H54 (cell line): ENCODE measurements around the gene ATP2B3.

Experiments used
- DNase-seq: peaks from one replicate; pipeline ENCODE4 v3.0.0; 2011; ENCODE audit warnings: low spot score, mixed read lengths; ENCODE audit not compliant: insufficient read length
- FAIRE-seq: peaks from 3 replicates; lab custom pipeline; 2011; peaks lifted over from hg19 to GRCh38; lab: Jason Lieb, UNC
- POLR2A ChIP-seq: IDR thresholded peaks from 2 replicates; pipeline ENCODE4 v1.6.1; 2011; ENCODE audit warnings: low read depth, mild to moderate bottlenecking, low read length

The ATP2B3 gene

GRCh38 chrX:153477901-153478300, 39.5 kb upstream of the ATP2B3 start:
- DNase-seq (no peak), FAIRE-seq (no peak)
- no peak for TF ChIP-seq POLR2A

- no peak for FAIRE-seq
Measured at GRCh38 chrX:153478746-153479145, 38.7 kb upstream of the ATP2B3 start.

GRCh38 chrX:153481043-153481442, 36.4 kb upstream of the ATP2B3 start:
- DNase-seq (no peak), FAIRE-seq (no peak)
- no peak for TF ChIP-seq POLR2A

More at GRCh38 chrX:153478746-153479145, 38.7 kb upstream of the ATP2B3 start:
- no peak for TF ChIP-seq POLR2A
- no peak for DNase-seq

GRCh38 chrX:153482376-153483015, 34.9 kb upstream of the ATP2B3 start:
- TF ChIP-seq POLR2A, result no peak
- no peak for DNase-seq
- FAIRE-seq, result no peak

DNA sequence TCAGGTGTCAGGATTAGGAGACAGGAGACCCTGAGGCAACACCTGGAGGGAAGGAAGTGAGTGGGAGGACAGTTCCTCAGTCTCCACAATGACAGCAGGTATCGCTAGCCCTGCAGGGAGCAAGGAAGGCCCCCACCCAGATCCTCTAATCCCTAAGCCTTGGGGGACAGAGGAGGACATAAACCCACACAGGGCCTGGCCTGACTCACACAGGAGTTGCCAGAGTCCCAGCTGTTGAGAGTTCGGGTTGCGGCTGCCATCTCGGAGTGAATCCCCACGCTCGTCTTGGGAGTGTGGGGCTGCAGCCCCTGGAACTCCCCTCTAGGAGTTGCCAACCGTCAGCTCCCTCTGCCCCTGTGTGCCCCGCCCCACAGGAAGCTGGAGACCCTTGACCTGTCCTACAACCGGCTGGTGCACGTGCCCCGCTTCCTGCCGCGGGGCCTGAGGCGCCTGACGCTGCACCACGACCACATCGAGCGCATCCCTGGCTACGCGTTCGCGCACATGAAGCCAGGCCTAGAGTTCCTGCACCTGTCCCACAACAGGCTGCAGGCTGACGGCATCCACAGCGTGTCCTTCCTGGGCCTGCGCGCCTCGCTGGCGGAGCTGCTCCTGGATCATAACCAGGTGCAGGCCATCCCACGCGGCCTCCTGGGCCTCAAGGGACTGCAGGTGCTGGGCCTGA, 31.9 kb upstream of the ATP2B3 start:
- FAIRE-seq (no peak), DNase-seq (no peak)
- no peak for TF ChIP-seq POLR2A

DNA sequence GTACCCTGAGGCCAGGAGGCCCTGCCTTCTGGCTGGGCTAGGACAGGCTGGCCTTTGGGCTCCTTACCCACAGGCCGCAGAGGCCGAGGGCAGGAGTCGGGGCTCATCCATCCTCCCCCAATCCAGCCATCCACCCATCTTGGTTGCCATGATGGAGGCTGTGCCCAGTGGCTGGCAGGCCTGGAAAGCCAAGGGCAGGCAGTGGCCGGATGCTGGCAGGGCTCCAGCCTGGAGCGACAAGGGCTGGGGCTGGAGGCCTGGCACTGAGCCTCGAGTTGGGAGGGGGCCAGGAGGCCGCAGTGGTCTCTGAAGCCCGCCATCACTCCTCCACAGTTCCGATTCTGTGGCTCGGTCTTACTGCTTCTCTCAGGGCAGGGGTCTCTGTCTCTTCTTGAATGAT, 31.3 kb upstream of the ATP2B3 start:
- TF ChIP-seq POLR2A, result no peak
- DNase-seq (no peak), FAIRE-seq (no peak)

GRCh38 chrX:153487590-153488071, 29.8 kb upstream of the ATP2B3 start:
- no peak for TF ChIP-seq POLR2A
- DNase-seq (no peak), FAIRE-seq (no peak)

DNA sequence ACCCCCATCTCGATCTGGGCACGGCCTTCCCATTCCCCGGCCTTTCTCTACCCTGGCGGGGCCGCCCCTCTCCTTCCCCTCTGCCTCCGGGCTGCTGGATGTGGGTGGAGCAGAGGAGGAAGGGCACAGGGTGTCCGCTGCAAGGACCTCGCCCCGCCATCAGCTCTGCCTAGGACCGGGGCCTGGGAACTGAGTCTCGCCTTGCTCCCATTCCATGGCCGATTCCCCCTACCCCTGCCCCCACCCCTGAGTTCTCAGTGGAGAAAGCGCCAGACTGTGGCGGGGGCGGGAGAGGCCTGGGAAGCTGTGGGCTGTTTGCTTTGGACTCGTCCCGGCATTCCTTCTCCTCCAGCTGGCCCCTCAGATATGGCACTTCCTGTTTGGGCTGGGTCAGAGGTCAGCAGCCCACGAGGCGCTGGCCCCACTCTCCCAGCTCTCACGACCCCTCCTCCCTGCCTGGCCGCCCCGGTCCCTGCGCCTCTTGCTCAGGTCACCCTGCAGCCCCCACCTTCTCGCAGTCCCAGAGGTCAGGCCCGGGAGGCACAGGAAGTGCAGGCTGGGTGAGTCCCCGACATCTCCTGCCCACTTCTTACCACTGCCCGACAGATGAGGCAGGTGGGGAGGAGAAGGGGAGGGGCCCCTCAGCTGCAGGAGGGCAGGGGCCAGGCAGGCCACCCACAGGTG, 29.1 kb upstream of the ATP2B3 start:
- DNase-seq, result no peak
- FAIRE-seq, result no peak
- no peak for TF ChIP-seq POLR2A

- FAIRE-seq (no peak), DNase-seq (no peak)
- TF ChIP-seq POLR2A, result no peak
Measured at GRCh38 chrX:153490217-153490930, 27.1 kb upstream of the ATP2B3 start.

GRCh38 chrX:153491351-153491914, 26.0 kb upstream of the ATP2B3 start:
- FAIRE-seq (no peak), DNase-seq (no peak)
- TF ChIP-seq POLR2A, result no peak

- FAIRE-seq (no peak), DNase-seq (no peak)
- TF ChIP-seq POLR2A, result no peak
Measured at GRCh38 chrX:153491918-153492317, 25.5 kb upstream of the ATP2B3 start.

- no peak for TF ChIP-seq POLR2A
- no peak for FAIRE-seq
Measured at GRCh38 chrX:153492543-153492942, 24.9 kb upstream of the ATP2B3 start.

GRCh38 chrX:153493085-153493484, 24.4 kb upstream of the ATP2B3 start:
- DNase-seq (no peak), FAIRE-seq (no peak)
- TF ChIP-seq POLR2A, result no peak

More at GRCh38 chrX:153492543-153492942, 24.9 kb upstream of the ATP2B3 start:
- DNase-seq, result no peak

DNA sequence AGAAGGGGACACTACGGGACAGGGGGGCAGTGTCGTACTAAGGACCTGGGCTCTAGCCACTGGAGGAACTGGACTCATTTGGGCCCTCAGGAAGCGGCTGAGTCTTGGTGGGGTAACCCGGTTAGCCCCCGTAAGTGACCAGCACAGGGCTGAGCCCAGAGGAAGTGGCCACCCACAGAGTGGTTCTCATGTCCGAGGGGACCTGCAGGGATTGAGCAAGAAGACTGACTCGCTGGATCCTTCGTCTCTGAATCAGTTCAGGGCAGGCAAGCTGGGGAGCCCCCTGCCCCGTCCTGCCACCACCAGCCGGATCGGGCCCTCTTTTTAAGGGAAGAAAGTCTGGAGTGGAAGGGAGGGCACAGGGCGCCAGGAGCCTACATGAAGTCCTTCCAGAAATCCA, 23.4 kb upstream of the ATP2B3 start:
- FAIRE-seq, result no peak
- no peak for DNase-seq
- no peak for TF ChIP-seq POLR2A
